ENCODE results near the gene UTRN. TPM values are rescaled to one million over a fixed set of nuclear protein-coding genes. Genes with fewer than 3 reads are reported as not detected.
A peak's percentile ranks its signal among the peaks of the same experiment; 100 is the strongest.

UTRN gene
- polyA plus RNA-seq (ENCODE audit: insufficient read length in 12 of 12): 100 to 1,000 TPM in 1 of 12 donors, 10 to 100 TPM in 10, not detected in 1; 41.5 to 121 (median 59.3) TPM
- long read RNA-seq, donor 1, partial matches to known transcripts: 0 of 1 reads
- long read RNA-seq, donor 1, other reads (novel, unspliced or antisense): 0 of 1 reads
- long read RNA-seq, donor 2: 0 reads
- long read RNA-seq, donor 3: 0 reads
- long read RNA-seq, donor 4: 0 reads
- long read RNA-seq, donor 5: 0 reads
- long read RNA-seq, donor 6: 0 reads
- long read RNA-seq, donor 7: 0 reads
- long read RNA-seq, donor 8: 0 reads
- long read RNA-seq, donor 9, partial matches to known transcripts: 0 of 1 reads
- long read RNA-seq, donor 9, other reads (novel, unspliced or antisense): 0 of 1 reads
- long read RNA-seq, donor 10: 0 reads
- long read RNA-seq, donor 11: 0 reads

- peak; percentile 88 for DNase-seq
These were observed at the start of gene UTRN for GRCh38 chr6:144284783-144285547. Gene UTRN (plus strand): TSS chr6:144285335. CDS start chr6:144291829, 6,494 bp downstream.

GRCh38 chr6:144244688-144245087 lies 40.4 kb upstream of the UTRN start:
- no peak for DNase-seq

DNA sequence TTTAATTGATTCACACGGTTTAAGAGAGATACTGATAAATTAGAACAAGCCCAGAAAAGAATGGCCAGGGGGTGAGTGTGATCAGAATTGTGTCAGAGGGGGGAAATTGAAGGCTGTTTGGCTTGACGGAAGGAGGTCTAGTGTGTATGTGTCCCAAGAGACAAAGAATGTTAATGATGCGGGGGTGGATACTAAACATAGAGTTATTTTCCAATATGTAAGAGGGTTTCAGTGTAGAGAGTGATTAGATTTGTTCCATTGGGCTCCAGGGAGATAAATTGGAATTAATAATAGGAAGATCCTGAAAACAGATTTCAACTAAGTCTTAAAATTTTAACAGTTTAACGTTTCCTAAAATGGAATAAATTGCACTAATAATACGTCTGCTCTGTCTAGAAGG lies 38.1 kb upstream of the UTRN start:
- DNase-seq: peak; percentile 61

- no peak for DNase-seq
These were observed 37.1 kb upstream of the UTRN start for GRCh38 chr6:144248003-144248402.

- DNase-seq: peak; percentile 70
These were observed 36.4 kb upstream of the UTRN start for GRCh38 chr6:144248476-144249301.

DNA sequence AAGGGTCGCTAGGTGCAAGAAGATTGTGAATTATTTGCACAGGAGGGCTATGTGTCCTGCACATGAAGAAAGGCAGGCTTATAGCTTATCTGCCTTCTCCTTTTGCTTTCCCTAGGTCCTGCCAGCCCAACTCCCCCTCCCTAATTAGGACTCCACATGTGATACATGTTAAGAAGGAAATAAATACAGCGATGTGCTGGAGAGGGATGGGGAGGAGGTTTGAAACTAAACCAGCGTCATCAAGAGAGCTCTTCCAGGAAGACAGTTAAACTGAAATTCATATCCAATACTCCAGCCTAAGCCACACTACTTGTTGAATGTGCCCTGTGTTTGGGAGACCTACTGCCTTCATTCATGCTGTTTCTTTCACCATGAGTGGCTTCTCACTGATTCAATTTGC lies 34.9 kb upstream of the UTRN start:
- no peak for DNase-seq

DNA sequence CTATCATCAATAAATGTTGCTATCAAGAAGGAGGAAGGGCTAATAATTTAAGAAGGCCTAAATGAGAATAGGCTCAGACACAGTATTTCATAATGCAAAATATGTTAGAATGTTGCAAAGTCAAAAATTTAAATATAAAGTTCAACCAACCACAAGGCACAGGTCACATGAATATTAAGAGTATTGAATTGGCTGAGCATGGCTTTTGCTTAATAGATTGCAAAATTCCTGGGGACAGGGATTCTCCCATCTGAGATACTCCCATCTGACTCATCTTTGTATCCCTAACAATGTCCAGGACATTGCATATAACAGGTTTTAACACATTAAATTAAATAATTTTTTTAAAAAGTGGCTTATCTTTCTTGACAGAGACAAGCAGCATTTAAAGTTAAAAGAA lies 32.9 kb upstream of the UTRN start:
- no peak for DNase-seq

DNA sequence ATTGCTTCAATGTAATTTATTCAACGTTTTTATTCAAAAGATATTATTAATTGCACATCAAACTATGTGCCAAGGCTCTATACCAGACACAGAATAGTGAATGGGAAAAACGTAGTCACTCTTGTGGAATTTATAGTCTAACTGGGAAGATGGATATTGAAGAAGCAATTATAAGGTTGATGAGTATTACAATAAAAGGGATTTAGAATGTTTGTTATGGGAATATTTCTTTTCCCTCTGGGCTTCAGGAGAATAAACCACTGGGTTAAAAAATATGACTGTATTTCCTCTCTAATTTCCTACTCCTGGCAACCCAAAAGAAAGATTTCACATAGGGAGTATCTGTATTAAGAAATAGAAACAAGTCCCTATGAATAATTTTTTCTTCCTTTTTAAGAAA lies 25.1 kb upstream of the UTRN start:
- no peak for DNase-seq

DNA sequence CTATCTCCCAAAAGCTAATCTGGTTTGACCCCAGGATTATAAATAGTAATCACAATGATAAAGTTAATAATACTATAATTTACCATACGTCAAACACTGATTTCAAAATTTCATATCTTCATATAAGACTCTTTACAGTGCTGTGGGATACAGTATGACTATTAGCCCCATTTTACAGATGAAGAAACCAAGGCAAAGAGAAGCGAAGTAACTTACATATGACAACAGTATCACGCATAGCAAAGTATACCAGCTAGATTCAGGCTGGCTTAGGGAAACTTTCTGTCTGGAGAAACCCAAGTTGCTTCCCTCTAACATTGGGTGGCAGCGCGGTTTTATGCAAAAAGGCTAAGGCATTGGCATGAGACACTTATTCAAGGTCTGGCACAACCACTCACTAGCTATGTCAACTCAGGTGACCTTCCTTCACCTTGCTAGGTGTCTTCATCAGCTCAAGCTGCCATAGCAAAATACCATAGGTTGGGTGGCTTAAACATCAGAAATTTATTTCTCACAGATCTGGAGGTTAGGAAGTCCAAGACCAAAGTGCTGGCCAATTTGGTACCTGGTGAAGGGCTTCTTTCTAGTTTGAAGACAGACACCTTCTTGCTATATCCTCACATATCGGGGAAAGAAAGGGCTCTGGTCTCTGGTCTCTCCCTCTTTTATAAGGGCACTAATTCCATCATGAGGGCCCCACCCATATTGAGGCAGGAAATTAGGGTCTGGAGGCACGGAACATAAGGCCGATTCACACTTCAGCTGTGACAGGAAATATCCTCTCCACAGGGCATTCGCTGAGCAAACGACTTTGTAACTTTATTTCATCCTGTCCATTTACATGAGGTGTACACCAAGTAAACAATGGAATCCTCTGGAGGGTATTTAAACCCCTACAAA lies 22.4 kb upstream of the UTRN start:
- no peak for DNase-seq

GRCh38 chr6:144263786-144264185 lies 21.3 kb upstream of the UTRN start:
- no peak for DNase-seq

DNA sequence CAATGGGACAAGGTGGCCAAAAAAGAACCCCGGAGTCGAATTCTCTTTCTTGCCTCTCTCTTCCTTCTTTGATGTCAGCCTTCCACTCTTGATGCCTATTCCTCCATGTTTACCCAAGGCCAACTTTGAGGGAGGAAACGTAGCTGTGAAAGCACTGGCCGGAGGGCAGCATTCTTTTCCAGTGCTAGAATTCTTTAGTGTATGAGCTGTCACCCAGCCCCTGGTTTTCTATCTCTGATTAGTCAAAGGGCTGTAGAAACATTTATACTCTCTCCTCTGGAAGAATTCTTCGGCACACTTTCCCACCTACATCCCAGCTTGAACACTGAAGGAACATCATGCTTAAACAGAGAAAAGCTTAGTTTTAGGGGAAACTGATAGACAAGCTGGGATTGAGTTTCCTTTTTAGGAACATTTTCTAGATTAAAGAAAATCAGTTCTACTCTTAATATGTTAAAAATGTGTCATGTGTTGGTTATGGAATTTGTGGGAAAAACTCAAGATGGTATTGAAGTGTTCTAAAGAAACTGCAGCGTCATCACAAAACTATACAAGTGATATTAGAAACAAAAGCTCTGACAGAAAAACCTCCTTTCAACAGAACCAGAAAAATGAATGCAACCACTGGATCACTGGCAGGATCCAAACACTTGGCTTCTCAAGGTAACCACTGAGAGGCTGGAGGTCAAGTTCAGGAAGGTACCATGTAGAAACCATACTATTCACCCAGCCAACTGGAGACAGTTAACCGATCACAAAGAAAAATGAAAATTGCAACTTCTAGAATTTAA lies 20.7 kb upstream of the UTRN start:
- no peak for DNase-seq

DNA sequence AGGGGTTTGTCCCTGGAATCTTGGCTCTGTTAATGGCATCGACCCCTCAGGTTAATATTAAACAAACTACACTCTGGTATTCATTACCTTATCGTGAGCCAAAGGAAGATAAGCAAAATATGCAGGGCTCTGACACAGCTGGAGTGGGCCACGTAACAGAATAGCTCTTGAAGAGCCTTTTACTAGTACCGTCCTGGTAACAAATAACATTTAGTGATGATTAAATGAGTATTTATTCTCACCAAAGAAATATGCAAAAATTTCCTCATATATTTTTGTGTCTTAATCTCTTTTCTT lies 20.1 kb upstream of the UTRN start:
- no peak for DNase-seq

- no peak for DNase-seq
These were observed 19.7 kb upstream of the UTRN start for GRCh38 chr6:144265390-144265789.

GRCh38 chr6:144266091-144266649 lies 19.0 kb upstream of the UTRN start:
- DNase-seq: peak; percentile 72

GRCh38 chr6:144268794-144269349 lies 16.3 kb upstream of the UTRN start:
- DNase-seq: no peak

DNA sequence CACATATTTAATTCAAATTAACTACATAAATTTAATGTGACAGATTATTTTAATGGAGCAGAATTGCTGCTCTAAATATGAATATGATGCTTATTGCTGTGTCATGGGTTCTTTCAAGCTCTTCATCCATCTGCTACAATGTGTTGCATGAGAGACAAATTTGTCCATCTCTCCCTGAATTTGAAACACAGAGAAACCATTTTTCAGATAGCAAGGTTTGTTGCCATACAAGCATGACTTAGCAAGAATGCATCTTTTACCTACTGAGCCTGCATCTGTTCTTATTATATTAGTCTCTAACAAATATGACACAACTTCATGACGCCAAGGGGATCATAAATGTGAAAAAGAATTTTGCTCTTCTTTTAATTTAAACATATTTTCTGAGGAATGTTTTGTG lies 8.0 kb upstream of the UTRN start:
- no peak for DNase-seq

- DNase-seq: no peak
These were observed 7.4 kb upstream of the UTRN start for GRCh38 chr6:144277605-144278227.

DNA sequence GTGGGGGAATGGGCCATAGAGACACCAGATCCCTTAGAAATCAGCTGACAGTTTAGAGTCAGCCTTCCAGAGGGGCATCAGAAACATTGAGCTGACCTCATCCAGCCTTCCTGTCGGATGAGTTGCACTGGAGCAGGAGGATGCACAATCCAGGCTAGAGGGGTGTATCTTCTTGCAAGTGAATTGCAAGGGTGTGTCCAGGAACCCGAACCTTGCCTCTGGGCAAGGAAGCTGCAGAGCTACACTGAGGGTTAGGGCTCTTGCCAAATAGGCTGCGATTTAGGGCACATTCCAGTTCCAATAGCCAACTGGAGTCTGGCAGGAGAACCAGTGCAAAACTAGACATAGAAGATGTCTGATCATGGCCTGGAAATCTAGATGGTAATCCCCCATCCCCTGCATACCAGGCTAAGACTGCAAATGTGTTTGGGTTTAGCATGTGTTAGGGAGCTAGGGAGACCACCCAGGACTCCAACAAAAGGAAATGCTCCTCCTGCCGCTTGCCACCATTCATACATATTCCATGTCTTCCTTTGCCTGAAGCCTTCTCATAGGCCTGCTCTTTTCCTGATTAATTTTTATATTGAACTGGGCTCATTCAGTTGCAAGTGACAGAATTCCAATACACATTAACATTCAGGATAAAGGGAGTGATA lies 6.3 kb upstream of the UTRN start:
- DNase-seq: no peak

All from muscle of arm (tissue), 14 donors.